Germinal center (tissue), 1 donor: ENCODE results near the gene ISOC2.
"Not testable (repeated sequence)": the region's sequence is repeated elsewhere in the genome, so short reads cannot be mapped to it uniquely, and the experiment has no call there.

ENCODE experiments used
- DNase-seq: peaks from one replicate; pipeline ENCODE4 v3.0.0; 2012; ENCODE audit warnings: mixed read lengths, low spot score

ISOC2 gene

GRCh38 chr19:55457683-55458457 lies 3.6 kb downstream of the ISOC2 start:
- DNase-seq = no peak

- DNase-seq = no peak
Observed at GRCh38 chr19:55456347-55456746, 5.1 kb downstream of the ISOC2 start.

- DNase-seq = no peak
Observed at GRCh38 chr19:55455576-55456235, 5.7 kb downstream of the ISOC2 start.

- DNase-seq = peak; percentile 62
Observed at GRCh38 chr19:55454787-55455243, 6.6 kb downstream of the ISOC2 start.

- no peak for DNase-seq
Observed at GRCh38 chr19:55453511-55454260, 7.8 kb downstream of the ISOC2 start.

- DNase-seq = no peak
Observed at GRCh38 chr19:55452749-55453346, 8.6 kb downstream of the ISOC2 start.

GRCh38 chr19:55451965-55452748 lies 9.3 kb downstream of the ISOC2 start:
- DNase-seq = no peak

GRCh38 chr19:55451163-55451964 lies 10.1 kb downstream of the ISOC2 start:
- DNase-seq = no peak

- no peak for DNase-seq
Observed at GRCh38 chr19:55449469-55449868, 12.0 kb downstream of the ISOC2 start.

GRCh38 chr19:55448175-55448490 lies 13.3 kb downstream of the ISOC2 start:
- not testable (repeated sequence) for DNase-seq

- DNase-seq = no peak
Observed at GRCh38 chr19:55447421-55448174, 13.8 kb downstream of the ISOC2 start.

GRCh38 chr19:55446060-55446459 lies 15.4 kb downstream of the ISOC2 start:
- no peak for DNase-seq

GRCh38 chr19:55444646-55445045 lies 16.8 kb downstream of the ISOC2 start:
- no peak for DNase-seq

GRCh38 chr19:55443824-55444480 lies 17.5 kb downstream of the ISOC2 start:
- DNase-seq = no peak

GRCh38 chr19:55443045-55443823 lies 18.2 kb downstream of the ISOC2 start, which contains the start of gene SHISA7:
SHISA7 (minus strand) TSS chr19:55443300; CDS start chr19:55442863, 437 bp downstream.
- DNase-seq = no peak

GRCh38 chr19:55442372-55442961 lies 19.0 kb downstream of the ISOC2 start:
- DNase-seq = no peak

GRCh38 chr19:55441692-55442321 lies 19.6 kb downstream of the ISOC2 start:
- no peak for DNase-seq

- peak; percentile 43 for DNase-seq
Observed at GRCh38 chr19:55441319-55441691, 20.1 kb downstream of the ISOC2 start.
